GM12891 (cell line): ENCODE results near the gene METRN.

Source experiments
- POLR2A ChIP-seq: IDR thresholded peaks from 2 replicates; pipeline ENCODE4 v1.6.1; 2011; ENCODE audit warnings: low read depth, low read length, control low read depth
- SPI1 ChIP-seq: IDR thresholded peaks from 2 replicates; pipeline ENCODE4 v1.6.1; 2011; ENCODE audit warnings: low read depth, low read length, control low read depth

DNA sequence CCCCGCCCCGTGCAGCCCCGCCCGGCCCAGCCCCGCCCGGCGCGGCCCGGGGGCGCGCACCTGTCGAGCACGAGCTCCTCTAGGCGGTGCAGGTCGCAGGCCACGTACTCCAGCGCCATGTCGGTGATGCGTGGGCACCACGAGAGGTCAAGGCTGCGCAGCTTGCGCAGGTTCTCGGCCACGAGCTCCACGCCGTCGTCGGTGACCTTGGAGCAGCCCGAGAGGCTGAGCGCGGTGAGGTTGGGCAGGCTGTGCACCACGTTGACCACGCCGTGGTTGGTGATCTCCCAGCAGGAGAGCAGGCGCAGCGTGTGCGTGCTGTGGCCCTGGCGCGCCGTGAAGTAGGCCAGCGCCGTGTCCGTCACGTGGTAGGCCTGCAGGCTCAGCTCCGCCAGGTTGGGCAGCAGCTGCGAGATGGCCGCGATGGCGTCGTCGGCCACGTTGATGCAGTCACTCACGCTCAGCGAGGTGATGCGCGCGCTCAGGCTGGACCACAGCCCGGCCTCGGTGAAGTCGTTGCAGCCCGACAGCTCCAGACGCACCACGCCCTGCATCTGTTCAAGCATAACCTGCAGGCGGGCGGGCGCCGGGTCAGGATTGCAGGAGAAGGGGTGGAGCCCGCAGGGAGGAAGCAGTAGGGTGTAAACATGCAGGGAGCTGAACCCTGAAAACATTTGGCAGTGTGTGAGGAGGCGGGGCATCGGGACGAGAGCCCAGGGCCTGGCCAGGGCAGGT, 19.4 kb upstream of the METRN start:
- no peak for TF ChIP-seq POLR2A
- no peak for TF ChIP-seq SPI1
